Rectal smooth muscle tissue (tissue), 1 donor: Measurements from ENCODE around the gene DOCK6.

ENCODE experiments used
- H3K27ac ChIP-seq: one replicate; pipeline ENCODE4 v1.7.0; 2013; ENCODE audit warnings: low read depth, low read length, inconsistent platforms
- H3K27me3 ChIP-seq: one replicate; pipeline ENCODE4 v1.7.0; 2013; ENCODE audit warnings: low read length; ENCODE audit not compliant: control insufficient read depth, insufficient read depth
- H3K36me3 ChIP-seq: one replicate; pipeline ENCODE4 v1.7.0; 2013; ENCODE audit warnings: low read length; ENCODE audit not compliant: control insufficient read depth, insufficient read depth
- H3K4me1 ChIP-seq: one replicate; pipeline ENCODE4 v1.7.0; 2013; ENCODE audit warnings: low read length; ENCODE audit not compliant: control insufficient read depth, insufficient read depth
- H3K4me3 ChIP-seq: one replicate; pipeline ENCODE4 v1.7.0; 2013; ENCODE audit warnings: low read length
- H3K9ac ChIP-seq: one replicate; pipeline ENCODE4 v1.7.0; 2013; ENCODE audit warnings: low read length

The DOCK6 gene

GRCh38 chr19:11252665-11253355 lies 9.5 kb downstream of the DOCK6 start:
- Histone ChIP-seq H3K4me3 (no peak overlapping the region), H3K27me3 (no peaks in the 10 kb centered on the region), H3K4me1 (no peaks in the 10 kb centered on the region), H3K9ac (no peak overlapping the region), H3K27ac (peak overlapping the region; percentile 4), H3K36me3 (peaks cover 8% of the 10 kb centered on the region)

- Histone ChIP-seq H3K4me3 (no peak overlapping the region), H3K27ac (no peak overlapping the region), H3K27me3 (no peaks in the 10 kb centered on the region), H3K36me3 (peaks cover 9% of the 10 kb centered on the region), H3K9ac (no peak overlapping the region), H3K4me1 (no peaks in the 10 kb centered on the region)
Measured at GRCh38 chr19:11251650-11252314, 10.5 kb downstream of the DOCK6 start.

- H3K27ac ChIP-seq: no peak overlapping the region
- no peak overlapping the region for H3K4me3 ChIP-seq
- no peaks in the 10 kb centered on the region for H3K27me3 ChIP-seq
- H3K9ac ChIP-seq: no peak overlapping the region
- peaks cover 12% of the 10 kb centered on the region for H3K36me3 ChIP-seq
- H3K4me1 ChIP-seq: no peaks in the 10 kb centered on the region
Measured at GRCh38 chr19:11251217-11251616, 11.1 kb downstream of the DOCK6 start.

- H3K27ac ChIP-seq: no peak overlapping the region
- no peak overlapping the region for H3K4me3 ChIP-seq
- no peaks in the 10 kb centered on the region for H3K4me1 ChIP-seq
- H3K36me3 ChIP-seq: peaks cover 12% of the 10 kb centered on the region
- H3K27me3 ChIP-seq: no peaks in the 10 kb centered on the region
- no peak overlapping the region for H3K9ac ChIP-seq
Measured at GRCh38 chr19:11248852-11249251, 13.5 kb downstream of the DOCK6 start.

- H3K4me1 ChIP-seq: no peaks in the 10 kb centered on the region
- no peak overlapping the region for H3K27ac ChIP-seq
- H3K4me3 ChIP-seq: no peak overlapping the region
- peaks cover 12% of the 10 kb centered on the region for H3K36me3 ChIP-seq
- H3K9ac ChIP-seq: no peak overlapping the region
- no peaks in the 10 kb centered on the region for H3K27me3 ChIP-seq
Measured at GRCh38 chr19:11247934-11248333, 14.4 kb downstream of the DOCK6 start.

GRCh38 chr19:11247391-11247790 lies 14.9 kb downstream of the DOCK6 start:
- Histone ChIP-seq H3K27ac (peak overlapping the region; percentile 27), H3K4me1 (no peaks in the 10 kb centered on the region), H3K27me3 (no peaks in the 10 kb centered on the region), H3K4me3 (no peak overlapping the region), H3K36me3 (peaks cover 12% of the 10 kb centered on the region), H3K9ac (no peak overlapping the region)

GRCh38 chr19:11246941-11247340 lies 15.4 kb downstream of the DOCK6 start:
- peaks cover 12% of the 10 kb centered on the region for H3K36me3 ChIP-seq
- no peak overlapping the region for H3K4me3 ChIP-seq
- no peaks in the 10 kb centered on the region for H3K27me3 ChIP-seq
- no peak overlapping the region for H3K27ac ChIP-seq
- no peak overlapping the region for H3K9ac ChIP-seq
- no peaks in the 10 kb centered on the region for H3K4me1 ChIP-seq

GRCh38 chr19:11244846-11245589 lies 17.3 kb downstream of the DOCK6 start:
- no peaks in the 10 kb centered on the region for H3K27me3 ChIP-seq
- no peaks in the 10 kb centered on the region for H3K4me1 ChIP-seq
- no peak overlapping the region for H3K27ac ChIP-seq
- H3K4me3 ChIP-seq: no peak overlapping the region
- H3K9ac ChIP-seq: no peak overlapping the region
- peaks cover 7% of the 10 kb centered on the region for H3K36me3 ChIP-seq

GRCh38 chr19:11243798-11244169 lies 18.5 kb downstream of the DOCK6 start:
- Histone ChIP-seq H3K4me3 (no peak overlapping the region), H3K9ac (no peak overlapping the region), H3K27ac (no peak overlapping the region), H3K27me3 (no peaks in the 10 kb centered on the region), H3K4me1 (no peaks in the 10 kb centered on the region), H3K36me3 (peaks cover 7% of the 10 kb centered on the region)

- Histone ChIP-seq H3K27me3 (no peaks in the 10 kb centered on the region), H3K4me1 (no peaks in the 10 kb centered on the region), H3K36me3 (peaks cover 7% of the 10 kb centered on the region), H3K4me3 (no peak overlapping the region), H3K9ac (no peak overlapping the region), H3K27ac (no peak overlapping the region)
Measured at GRCh38 chr19:11242864-11243797, 19.2 kb downstream of the DOCK6 start.

- no peak overlapping the region for H3K27ac ChIP-seq
- no peak overlapping the region for H3K4me3 ChIP-seq
- H3K4me1 ChIP-seq: no peaks in the 10 kb centered on the region
- no peak overlapping the region for H3K9ac ChIP-seq
- peaks cover 3% of the 10 kb centered on the region for H3K36me3 ChIP-seq
- H3K27me3 ChIP-seq: no peaks in the 10 kb centered on the region
Measured at GRCh38 chr19:11242025-11242424, 20.3 kb downstream of the DOCK6 start.

- no peak overlapping the region for H3K27ac ChIP-seq
- H3K36me3 ChIP-seq: no peaks in the 10 kb centered on the region
- H3K9ac ChIP-seq: no peak overlapping the region
- no peaks in the 10 kb centered on the region for H3K4me1 ChIP-seq
- H3K4me3 ChIP-seq: no peak overlapping the region
- no peaks in the 10 kb centered on the region for H3K27me3 ChIP-seq
Measured at GRCh38 chr19:11240008-11240444, 22.3 kb downstream of the DOCK6 start.
